ENCODE data around the gene BRSK2.

BRSK2 gene

GRCh38 chr11:1377231-1377780, 12.4 kb upstream of the BRSK2 start:
- DNase-seq = no peak

DNA sequence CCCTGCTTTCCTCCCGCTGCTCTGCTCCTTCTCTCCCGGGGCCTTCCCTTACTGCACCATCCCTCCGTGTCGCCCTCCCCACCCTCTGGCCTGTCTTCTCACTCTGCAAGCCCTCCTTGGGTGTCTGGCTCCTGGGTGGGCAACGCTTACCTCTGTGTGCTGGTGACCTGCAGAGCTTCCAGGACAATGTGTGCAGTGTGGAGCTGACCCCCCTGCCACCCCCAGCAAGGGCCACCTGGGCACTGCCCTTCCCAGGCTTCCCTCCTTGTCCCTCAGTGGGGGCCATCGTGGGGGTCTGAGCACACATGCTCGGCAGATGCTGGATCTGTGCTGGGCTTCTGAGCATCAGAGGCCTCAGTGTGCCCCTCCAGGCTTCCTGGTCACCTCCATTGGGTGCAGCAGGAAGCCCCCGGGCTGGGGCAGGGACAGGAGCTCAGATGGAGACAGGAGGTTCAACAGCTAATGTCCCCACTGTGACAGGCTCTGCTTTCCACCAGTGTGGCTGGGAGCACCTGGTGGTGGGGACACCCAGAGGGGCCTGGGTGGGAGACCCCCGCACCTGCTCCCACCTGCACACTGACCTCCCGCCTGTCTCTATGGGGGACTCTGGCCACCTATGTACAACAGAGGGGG, 7.8 kb upstream of the BRSK2 start:
- DNase-seq = no peak

GRCh38 chr11:1382429-1382828, 7.3 kb upstream of the BRSK2 start:
- no peak for DNase-seq

GRCh38 chr11:1382831-1383607, 6.7 kb upstream of the BRSK2 start:
- peak; percentile 85 for DNase-seq

DNA sequence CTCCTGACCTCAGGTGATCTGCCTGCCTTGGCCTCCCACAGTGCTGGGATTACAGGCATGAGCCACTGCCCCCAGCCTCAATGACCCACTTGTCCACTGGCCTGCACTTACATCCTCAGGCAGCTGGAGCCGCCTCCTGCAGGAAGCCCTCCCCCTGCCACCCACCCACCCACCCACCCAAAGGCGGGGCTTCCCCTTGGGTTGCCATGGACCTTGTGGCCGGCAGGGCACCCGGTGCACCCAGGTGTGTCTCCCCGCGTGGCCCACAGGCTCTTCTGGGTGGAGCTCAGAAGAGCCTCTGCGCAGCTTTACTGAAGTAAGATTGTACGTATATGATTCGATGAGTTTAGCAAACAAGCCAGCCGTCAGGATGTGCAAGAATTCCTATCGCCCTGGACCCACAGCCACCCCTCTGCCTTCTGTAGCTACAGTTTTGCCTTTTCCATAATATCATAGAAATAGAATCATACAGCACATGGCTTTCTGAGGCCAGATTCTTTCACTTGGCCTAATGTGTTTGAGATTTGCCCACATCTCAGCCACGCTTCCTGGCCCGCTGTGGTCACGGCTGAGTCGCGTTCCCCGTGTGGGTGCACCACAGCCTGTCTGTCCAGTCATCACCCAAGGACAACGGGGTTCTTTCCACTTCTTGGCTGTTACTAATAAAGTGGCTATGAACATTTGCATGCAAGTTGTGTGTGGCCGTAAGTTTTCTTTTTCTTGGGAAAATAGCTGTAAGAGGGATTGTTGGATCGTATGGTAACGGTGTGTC, 5.3 kb upstream of the BRSK2 start:
- no peak for DNase-seq

DNA sequence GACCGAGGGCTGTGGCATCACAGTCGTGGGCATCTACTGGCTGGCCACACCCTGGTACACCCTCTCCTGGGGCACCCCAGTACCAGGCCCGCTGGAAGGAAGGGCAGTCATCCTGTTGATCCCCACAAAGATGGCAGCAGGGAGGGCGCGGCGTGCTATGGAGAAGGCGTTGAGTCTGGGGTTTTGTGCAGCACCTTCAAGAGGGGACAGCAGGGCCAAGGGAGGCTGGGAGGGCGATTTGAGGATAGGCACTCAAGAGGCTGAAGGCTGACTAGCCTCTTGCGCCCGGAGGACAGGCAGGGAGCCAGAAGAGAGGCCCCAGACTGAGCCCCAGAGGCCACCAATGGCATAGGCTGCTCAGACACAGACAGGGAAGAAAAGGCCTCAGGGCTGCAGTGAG, 2.2 kb upstream of the BRSK2 start:
- DNase-seq = no peak

- peak; percentile 38 for DNase-seq
These were observed 1.6 kb upstream of the BRSK2 start for GRCh38 chr11:1387961-1388762.

DNA sequence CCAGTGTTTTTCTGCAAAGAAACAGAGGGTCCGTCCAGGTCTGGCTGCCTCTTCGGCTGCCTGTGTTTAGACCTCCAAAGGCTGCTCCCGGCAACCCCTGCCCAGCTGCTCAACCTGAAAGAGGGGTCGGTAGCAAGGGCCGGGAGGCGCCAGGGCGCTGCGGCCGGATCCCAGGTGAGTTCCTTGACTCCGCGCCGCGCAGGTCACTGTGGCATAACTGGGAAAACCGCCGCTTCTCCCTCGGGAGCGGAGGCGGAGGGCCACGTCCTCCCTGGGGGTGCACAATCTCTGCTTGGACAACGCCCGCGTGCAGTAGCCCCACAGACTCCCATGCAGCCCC, 1.0 kb upstream of the BRSK2 start:
- no peak for DNase-seq

DNA sequence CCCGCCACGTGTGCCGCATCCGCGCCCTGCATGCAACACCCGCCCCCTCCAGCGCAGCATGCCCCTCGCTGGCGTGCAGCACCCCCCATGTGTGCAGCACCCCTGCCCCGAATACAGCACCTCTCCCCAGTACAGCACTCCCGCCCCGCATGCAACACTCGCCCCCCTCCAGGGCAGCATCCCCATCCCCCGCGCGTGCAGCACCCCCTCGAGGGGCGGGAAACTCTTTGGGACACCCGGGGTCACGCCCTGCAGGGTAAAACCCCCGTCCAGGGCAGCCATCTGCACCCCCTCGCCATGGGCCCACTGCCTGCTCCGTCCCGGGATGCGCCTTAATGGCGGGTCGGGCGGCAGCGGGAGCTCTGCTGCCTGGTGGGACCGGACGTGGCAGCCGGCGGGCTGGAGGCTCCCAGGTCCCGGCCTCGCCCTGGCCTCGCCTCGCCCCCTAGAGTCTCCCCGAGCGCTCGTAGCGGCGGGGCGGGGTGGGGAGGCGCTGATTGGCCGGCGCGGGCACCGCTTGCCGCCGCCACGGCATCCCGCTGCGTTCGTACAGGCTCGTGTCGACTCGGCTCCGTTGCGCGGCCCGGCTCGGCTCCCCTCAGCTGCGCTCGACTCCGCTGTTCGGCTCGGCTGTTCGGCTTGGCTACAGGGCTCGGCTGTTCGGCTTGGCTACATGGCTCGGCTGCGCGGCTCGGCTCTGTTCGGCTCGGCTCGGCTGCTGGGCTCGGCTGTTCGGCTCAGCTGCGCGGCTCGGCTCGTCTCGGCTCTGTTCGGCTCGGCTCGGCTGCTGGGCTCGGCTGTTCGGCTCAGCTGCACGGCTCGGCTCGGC, 417 bp upstream of the BRSK2 start:
- peak; percentile 96 for DNase-seq

GRCh38 chr11:1390569-1391164, 933 bp downstream of the BRSK2 start:
- peak; percentile 59 for DNase-seq

DNA sequence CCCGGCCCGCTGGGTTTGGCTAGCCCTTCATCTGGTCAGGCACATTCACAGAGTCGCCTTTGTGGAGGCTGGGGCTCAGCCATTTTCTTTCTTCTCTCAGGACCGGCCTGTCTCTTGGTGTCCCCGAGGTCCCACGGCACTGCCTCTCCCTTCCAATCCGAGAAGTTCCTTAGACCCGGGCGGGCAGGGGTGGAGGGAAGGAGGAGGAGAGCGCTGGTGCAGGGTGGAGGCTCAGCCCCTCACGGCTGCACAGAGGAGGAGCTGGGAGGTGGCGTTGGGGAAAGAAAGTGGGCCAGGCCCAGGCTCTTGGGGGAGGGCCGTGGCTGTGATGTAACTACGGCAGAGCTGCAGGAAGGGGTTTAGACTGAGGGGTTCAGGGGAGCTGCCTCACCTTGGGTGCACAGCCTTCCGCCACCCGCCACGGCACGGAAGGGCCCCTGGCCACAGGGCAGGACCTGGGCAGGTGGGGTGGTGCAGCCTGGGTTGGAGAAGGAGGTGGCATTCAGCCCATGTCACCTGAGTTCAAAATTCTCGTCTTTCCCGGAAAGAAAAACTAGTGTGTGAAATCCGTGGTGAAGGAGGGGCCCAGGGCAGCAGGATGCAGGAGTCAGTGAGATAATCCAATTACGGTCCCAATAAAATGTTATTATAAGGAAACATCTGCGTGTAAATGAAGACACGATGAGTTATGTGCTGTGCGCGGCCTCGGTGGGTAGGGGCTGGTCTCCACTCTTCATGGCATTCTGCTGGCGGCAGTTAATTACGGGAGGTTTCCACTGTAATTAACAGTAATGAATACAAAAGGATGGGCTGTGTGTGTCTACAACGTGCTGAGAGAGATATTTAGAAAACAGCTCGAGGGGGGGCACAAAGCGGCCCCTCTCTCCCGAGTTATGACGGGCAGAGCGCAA, 1.7 kb downstream of the BRSK2 start:
- no peak for DNase-seq

- no peak for DNase-seq
These were observed 2.4 kb downstream of the BRSK2 start for GRCh38 chr11:1392111-1392510.

- DNase-seq = no peak
These were observed 2.8 kb downstream of the BRSK2 start for GRCh38 chr11:1392561-1392960.

DNA sequence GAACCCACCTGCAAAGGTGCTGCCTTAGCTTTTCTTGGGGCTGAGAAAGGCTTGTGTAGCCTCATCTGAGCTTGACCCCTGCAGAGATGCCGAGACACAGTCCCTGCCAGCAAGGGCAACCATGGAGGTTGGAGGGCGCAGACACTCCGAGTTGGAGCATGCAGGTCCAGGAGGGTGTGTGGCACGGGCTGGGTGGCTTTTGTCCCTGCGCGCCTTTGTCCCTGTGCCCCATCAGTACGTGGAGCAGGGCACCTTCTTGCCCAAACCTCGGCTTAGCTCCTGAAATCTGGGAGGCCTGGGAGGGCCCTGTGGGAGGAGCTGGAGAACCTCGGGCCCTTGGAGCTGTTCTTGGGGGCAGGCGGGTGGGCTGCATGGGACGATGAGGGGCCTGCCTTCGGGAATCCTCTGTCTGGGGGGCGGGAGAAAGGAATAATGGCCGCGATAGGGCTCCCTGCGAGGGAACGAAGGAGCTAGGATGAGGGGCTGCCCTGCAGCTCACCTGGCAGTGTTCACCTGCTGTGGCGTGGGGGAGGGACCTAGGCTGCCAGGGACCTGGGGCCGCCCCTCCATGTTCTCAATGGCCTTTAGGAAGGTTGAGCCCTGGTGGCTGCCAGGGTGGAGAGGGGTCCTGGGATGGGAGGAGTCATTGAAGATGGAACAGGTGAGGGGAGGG, 3.4 kb downstream of the BRSK2 start:
- no peak for DNase-seq

- DNase-seq = no peak
These were observed 5.4 kb downstream of the BRSK2 start for GRCh38 chr11:1394936-1395772.

DNA sequence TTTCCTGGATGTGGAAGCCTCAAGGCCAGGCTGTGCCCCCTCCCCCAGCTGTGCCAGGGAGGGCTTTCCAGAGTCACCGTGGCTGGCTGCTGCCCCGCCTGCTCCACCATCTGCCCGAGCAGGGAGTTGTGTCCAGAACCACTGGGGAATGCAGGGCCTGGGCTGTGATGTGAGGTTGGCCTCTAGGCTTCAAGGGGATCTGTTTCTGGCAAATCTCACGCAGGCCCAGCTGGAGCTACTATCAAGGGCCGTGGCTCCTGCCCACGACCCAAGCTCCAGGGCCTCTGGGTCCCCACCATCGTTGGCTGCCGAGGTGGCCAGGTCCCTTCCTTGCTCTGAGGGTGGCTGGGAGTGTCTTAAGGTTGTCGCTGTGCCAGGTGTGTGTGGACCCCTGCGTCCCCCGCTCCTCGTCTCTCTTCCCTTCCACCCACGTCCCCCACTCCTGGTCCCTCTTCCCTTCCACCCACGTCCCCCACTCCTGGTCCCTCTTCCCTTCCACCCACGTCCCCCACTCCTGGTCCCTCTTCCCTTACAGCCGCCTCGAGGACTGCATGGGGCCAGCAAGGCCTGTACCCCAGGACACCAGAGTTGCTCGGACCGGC, 6.1 kb downstream of the BRSK2 start:
- DNase-seq = no peak

GRCh38 chr11:1396375-1396841, 6.7 kb downstream of the BRSK2 start:
- no peak for DNase-seq

Data from right forelimb (tissue), 1 donor.